Fibroblast of pulmonary artery (primary cell): ENCODE results near the gene HIC1.

Experiments used
- DNase-seq: peaks from one replicate; pipeline ENCODE4 v3.0.0-alpha.2; 2010; ENCODE audit warnings: low read depth
- H3K4me3 ChIP-seq: replicated peaks from 2 replicates; pipeline ENCODE4 v1.5.1; 2011; ENCODE audit warnings: low read depth, mild to moderate bottlenecking, control low read depth, low read length, moderate library complexity
- TF ChIP-seq, protein P1 (sequence below): IDR thresholded peaks from 2 replicates; pipeline ENCODE4 v1.5.1; 2011; ENCODE audit warnings: mild to moderate bottlenecking, control low read depth, low read length, inconsistent platforms; ENCODE audit errors: missing control alignments

Gene HIC1

GRCh38 chr17:2041561-2042389 lies 13.1 kb upstream of the HIC1 start, which contains the start of gene OVCA2:
Gene OVCA2, plus strand, starts transcription at chr17:2042022. Its CDS starts 26 bp downstream, at chr17:2042048.
- peak; percentile 95 for DNase-seq
- H3K4me3 ChIP-seq, result peak within 1 kb of the TSS; percentile 94
- TF ChIP-seq, protein P1, sequence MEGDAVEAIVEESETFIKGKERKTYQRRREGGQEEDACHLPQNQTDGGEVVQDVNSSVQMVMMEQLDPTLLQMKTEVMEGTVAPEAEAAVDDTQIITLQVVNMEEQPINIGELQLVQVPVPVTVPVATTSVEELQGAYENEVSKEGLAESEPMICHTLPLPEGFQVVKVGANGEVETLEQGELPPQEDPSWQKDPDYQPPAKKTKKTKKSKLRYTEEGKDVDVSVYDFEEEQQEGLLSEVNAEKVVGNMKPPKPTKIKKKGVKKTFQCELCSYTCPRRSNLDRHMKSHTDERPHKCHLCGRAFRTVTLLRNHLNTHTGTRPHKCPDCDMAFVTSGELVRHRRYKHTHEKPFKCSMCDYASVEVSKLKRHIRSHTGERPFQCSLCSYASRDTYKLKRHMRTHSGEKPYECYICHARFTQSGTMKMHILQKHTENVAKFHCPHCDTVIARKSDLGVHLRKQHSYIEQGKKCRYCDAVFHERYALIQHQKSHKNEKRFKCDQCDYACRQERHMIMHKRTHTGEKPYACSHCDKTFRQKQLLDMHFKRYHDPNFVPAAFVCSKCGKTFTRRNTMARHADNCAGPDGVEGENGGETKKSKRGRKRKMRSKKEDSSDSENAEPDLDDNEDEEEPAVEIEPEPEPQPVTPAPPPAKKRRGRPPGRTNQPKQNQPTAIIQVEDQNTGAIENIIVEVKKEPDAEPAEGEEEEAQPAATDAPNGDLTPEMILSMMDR, result peak; percentile 34

DNA sequence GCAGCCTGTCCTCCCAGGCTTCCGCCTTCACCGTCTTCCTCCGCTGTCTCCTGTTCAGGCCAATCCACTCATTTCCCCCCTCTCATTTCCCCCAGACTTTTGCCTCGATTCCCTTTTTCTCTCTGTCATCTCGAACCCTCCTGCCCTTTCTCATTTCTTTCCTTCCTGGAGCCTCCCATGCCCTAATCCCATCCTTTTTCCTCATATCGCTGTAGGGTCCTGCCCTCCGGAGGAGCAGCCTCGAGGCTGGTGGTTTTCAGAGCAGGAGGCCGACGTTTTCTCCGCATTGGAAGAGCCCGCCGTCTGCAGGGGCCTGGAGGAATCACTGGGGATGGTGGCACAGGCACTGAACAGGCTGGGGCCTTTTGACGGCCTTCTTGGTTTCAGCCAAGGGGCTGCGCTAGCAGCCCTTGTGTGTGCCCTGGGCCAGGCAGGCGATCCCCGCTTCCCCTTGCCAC lies 12.5 kb upstream of the HIC1 start:
- TF ChIP-seq, protein P1, result peak; percentile 48
- peak; percentile 59 for DNase-seq

DNA sequence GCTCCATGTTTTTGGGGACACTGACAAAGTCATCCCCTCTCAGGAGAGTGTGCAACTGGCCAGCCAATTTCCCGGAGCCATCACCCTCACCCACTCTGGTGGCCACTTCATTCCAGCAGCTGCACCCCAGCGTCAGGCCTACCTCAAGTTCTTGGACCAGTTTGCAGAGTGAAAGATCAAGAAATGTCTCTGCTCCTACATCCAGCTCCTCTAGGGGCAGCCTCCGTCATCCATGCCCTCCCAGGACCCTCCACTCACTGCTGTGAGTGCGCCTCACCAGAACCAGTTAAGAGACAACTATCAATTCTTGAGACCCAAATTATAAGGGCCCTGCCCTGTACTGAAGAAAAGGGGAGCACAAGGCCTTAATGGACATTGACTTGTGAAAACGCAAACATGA lies 12.0 kb upstream of the HIC1 start:
- TF ChIP-seq, protein P1, result no peak
- DNase-seq, result no peak
- H3K4me3 ChIP-seq, result peak overlapping the region; percentile 94

More for the DNA sequence above, 12.5 kb upstream of the HIC1 start:
- H3K4me3 ChIP-seq, result peak overlapping the region; percentile 94

DNA sequence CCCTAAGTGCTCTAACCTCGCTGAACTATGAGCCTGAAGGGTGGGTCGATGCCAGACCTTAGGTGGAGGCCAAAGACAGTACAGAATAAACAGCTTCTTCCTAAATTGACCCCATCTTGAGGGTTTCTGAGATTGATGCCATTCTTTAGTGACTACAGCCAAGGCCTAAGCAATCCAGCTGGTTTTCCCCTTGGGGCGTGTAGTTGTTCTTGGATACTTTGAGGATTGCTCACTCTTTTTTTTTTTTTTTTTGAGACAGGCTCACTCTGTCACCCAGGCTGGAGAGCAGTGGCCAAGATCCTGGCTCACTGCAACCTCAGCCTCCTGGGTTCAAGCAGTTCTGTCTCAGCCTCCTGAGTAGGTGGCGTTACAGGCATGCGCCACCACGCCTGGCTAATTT lies 11.1 kb upstream of the HIC1 start:
- no peak overlapping the region for H3K4me3 ChIP-seq
- DNase-seq, result no peak
- TF ChIP-seq, protein P1, result no peak

DNA sequence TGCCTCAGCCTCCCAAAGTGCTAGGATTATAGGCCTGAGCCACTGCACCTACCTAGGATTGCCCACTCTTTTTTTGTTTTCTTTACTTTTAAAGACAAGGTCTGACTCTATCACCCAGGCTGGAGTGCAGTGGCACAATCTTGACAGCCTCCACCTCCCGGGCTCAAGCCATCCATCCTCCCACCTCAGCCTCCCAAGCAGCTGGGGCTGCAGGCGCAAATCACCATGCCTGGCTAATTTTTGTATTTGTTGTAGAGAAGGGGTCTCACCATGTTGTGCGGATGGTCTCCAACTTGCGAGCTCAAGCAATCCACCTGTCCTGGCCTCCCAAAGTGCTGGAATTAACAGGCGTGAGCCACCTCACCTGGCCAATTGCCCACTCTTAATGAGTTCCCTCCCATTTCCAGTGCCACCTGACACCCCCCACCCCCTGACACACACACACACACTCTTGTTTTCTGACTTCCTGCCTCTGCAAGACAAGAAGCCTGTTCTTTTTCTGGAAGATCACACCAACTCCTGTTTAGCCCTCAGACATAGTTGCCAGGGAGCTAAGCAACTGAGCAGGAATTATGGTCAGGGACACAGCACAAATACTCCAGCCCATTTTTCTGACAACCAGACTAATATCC lies 10.5 kb upstream of the HIC1 start:
- H3K4me3 ChIP-seq, result no peak overlapping the region
- no peak for DNase-seq
- TF ChIP-seq, protein P1, result no peak

DNA sequence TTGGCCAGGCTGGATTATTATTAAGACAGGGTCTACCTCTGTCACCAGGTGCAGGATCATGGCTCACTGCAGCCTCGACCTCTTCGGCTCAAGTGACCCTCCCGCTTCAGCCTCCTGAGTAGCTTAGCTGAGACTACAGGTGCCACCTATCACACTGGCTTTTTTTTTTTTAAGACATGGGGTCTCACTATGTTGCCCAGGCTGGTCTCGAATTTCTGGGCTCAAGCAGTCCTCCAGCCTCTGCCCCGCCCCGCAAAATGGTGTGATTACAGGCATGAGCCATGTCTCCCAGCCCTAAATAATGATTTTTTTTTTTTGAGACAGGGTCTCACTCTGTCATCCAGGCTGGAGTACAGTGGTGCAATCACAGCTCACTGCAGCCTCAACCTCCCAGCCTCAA lies 7.3 kb upstream of the HIC1 start:
- DNase-seq, result no peak
- H3K4me3 ChIP-seq, result no peak overlapping the region
- TF ChIP-seq, protein P1, result no peak
